Measurements from ENCODE around the gene BTBD9. TPM values are rescaled to one million over a fixed set of nuclear protein-coding genes. Genes with fewer than 3 reads are reported as not detected.

BTBD9 gene
- total RNA-seq, 1 donor from 2014 or later, result 10.3 TPM

DNA sequence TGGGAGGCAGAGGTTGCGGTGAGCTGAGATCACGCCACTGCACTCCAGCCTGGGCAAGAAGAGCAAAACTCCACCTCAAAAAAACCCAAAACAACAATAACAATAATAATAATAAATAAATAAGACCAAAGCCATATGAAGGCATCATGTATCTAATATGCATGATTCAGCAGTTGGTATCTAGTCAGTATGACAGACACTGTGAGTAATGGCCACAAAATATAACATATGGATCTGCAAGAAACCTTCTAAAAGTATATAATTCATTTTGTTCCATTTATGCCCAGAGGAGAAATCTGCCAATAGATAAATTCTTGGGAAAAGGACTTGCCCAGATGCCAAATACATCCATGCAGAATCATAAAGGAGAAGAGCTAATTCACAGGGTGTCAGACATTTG is 252.3 kb downstream of the BTBD9 start:
- no peaks in the 10 kb centered on the region for H3K79me2 ChIP-seq (ENCODE audit: insufficient read depth, low read length)
- no peaks in the 10 kb centered on the region for H3K9me3 Mint-ChIP-seq (ENCODE audit: unreplicated experiment)
- peaks cover 14% of the 10 kb centered on the region for H3K4me1 Mint-ChIP-seq (ENCODE audit: low read depth, unreplicated experiment)
- H3K27ac ChIP-seq (ENCODE audit: low read depth, low read length), result no peak overlapping the region
- H3K36me3 ChIP-seq (ENCODE audit: insufficient read depth, low read length), result no peaks in the 10 kb centered on the region
- no peaks in the 10 kb centered on the region for H3K36me3 Mint-ChIP-seq (ENCODE audit: low read depth, unreplicated experiment)
- no peak overlapping the region for H3K4me3 ChIP-seq (ENCODE audit: insufficient read depth, low read depth, low read length)
- DNase-seq (ENCODE audit: low read depth) (no peak), FAIRE-seq (no peak)
- no peak overlapping the region for H3K4me2 ChIP-seq (ENCODE audit: low read length)
- no peak overlapping the region for H3K27ac Mint-ChIP-seq (ENCODE audit: unreplicated experiment)
- TF ChIP-seq, protein P1, sequence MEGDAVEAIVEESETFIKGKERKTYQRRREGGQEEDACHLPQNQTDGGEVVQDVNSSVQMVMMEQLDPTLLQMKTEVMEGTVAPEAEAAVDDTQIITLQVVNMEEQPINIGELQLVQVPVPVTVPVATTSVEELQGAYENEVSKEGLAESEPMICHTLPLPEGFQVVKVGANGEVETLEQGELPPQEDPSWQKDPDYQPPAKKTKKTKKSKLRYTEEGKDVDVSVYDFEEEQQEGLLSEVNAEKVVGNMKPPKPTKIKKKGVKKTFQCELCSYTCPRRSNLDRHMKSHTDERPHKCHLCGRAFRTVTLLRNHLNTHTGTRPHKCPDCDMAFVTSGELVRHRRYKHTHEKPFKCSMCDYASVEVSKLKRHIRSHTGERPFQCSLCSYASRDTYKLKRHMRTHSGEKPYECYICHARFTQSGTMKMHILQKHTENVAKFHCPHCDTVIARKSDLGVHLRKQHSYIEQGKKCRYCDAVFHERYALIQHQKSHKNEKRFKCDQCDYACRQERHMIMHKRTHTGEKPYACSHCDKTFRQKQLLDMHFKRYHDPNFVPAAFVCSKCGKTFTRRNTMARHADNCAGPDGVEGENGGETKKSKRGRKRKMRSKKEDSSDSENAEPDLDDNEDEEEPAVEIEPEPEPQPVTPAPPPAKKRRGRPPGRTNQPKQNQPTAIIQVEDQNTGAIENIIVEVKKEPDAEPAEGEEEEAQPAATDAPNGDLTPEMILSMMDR (IDR thresholded peaks at IDR 0.05; ENCODE audit: insufficient read depth, low read depth, low read length), result no peak
- TF ChIP-seq EZH2 (IDR thresholded peaks at IDR 0.05; ENCODE audit: insufficient read depth, low read length), result no peak
- no peaks in the 10 kb centered on the region for H3K27me3 ChIP-seq (ENCODE audit: insufficient read depth, low read length)
- H2AFZ ChIP-seq (ENCODE audit: low read depth, low read length), result no peak overlapping the region
- no peak overlapping the region for H3K4me3 Mint-ChIP-seq (ENCODE audit: unreplicated experiment)
- no peaks in the 10 kb centered on the region for H3K9me3 ChIP-seq (ENCODE audit: insufficient read depth, low read depth, low read length)
- H4K20me1 ChIP-seq (ENCODE audit: insufficient read depth, low read length), result no peaks in the 10 kb centered on the region
- no peak overlapping the region for H3K9ac ChIP-seq (ENCODE audit: low read length)
- H3K27me3 Mint-ChIP-seq (ENCODE audit: low read depth, unreplicated experiment), result no peaks in the 10 kb centered on the region
- peaks cover 4% of the 10 kb centered on the region for H3K4me1 ChIP-seq (ENCODE audit: insufficient read depth, low read length)

DNA sequence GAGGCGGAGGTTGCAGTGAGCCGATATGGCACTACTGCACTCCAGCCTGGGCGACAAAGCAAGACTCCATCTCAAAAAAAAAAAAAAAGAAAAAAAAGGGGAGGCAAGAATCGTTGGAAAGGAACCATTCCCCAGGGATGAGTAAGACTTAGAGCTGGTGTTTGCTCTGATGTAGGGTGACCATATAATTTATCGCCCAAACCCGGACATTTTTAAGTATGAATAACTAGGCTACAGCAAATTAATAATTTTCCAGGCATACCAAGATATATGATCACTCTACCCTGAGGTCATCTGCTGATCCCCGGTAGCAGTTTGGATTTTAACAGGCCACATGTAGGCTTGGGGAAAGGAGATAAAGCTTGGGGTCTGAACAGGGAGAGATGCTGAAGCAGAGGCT is 260.9 kb downstream of the BTBD9 start:
- Mint-ChIP-seq H3K4me1 (ENCODE audit: low read depth, unreplicated experiment) (peaks cover 12% of the 10 kb centered on the region), H3K36me3 (ENCODE audit: low read depth, unreplicated experiment) (no peaks in the 10 kb centered on the region), H3K27ac (ENCODE audit: unreplicated experiment) (no peak overlapping the region), H3K4me3 (ENCODE audit: unreplicated experiment) (no peak overlapping the region), H3K27me3 (ENCODE audit: low read depth, unreplicated experiment) (no peaks in the 10 kb centered on the region), H3K9me3 (ENCODE audit: unreplicated experiment) (no peaks in the 10 kb centered on the region)
- Histone ChIP-seq H3K36me3 (ENCODE audit: insufficient read depth, low read length) (no peaks in the 10 kb centered on the region), H3K9ac (ENCODE audit: low read length) (no peak overlapping the region), H4K20me1 (ENCODE audit: insufficient read depth, low read length) (no peaks in the 10 kb centered on the region), H3K4me3 (ENCODE audit: insufficient read depth, low read depth, low read length) (no peak overlapping the region), H3K27ac (ENCODE audit: low read depth, low read length) (no peak overlapping the region), H3K4me1 (ENCODE audit: insufficient read depth, low read length) (no peaks in the 10 kb centered on the region), H3K79me2 (ENCODE audit: insufficient read depth, low read length) (no peaks in the 10 kb centered on the region), H2AFZ (ENCODE audit: low read depth, low read length) (no peak overlapping the region), H3K4me2 (ENCODE audit: low read length) (no peak overlapping the region), H3K9me3 (ENCODE audit: insufficient read depth, low read depth, low read length) (no peaks in the 10 kb centered on the region), H3K27me3 (ENCODE audit: insufficient read depth, low read length) (no peaks in the 10 kb centered on the region)
- TF ChIP-seq, protein P1 (IDR thresholded peaks at IDR 0.05; ENCODE audit: insufficient read depth, low read depth, low read length), result no peak
- TF ChIP-seq EZH2 (IDR thresholded peaks at IDR 0.05; ENCODE audit: insufficient read depth, low read length), result no peak
- no peak for FAIRE-seq
- DNase-seq (ENCODE audit: low read depth), result peak; percentile 48

DNA sequence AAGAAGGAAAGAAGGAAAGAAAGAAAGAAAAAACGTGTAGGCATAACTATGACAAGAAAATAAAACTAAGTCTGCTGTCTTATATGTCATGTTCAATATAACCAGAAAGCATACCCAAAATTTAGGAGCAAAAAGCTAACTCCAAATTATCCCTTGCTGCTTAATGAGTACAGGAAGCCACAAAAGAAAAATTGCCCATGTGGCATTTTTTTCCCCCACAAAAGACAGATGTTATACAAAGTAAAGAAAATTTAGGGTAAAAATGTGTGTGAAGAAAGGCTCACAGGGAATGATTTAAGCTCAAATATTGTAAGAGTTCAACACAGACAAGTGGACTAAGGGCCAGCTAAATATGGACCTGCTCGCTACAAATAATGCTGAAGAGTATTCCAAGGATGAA is 263.8 kb downstream of the BTBD9 start:
- Histone ChIP-seq H3K4me2 (ENCODE audit: low read length) (no peak overlapping the region), H4K20me1 (ENCODE audit: insufficient read depth, low read length) (no peaks in the 10 kb centered on the region), H3K4me1 (ENCODE audit: insufficient read depth, low read length) (no peaks in the 10 kb centered on the region), H3K27ac (ENCODE audit: low read depth, low read length) (no peak overlapping the region), H3K27me3 (ENCODE audit: insufficient read depth, low read length) (no peaks in the 10 kb centered on the region), H3K9ac (ENCODE audit: low read length) (no peak overlapping the region), H3K9me3 (ENCODE audit: insufficient read depth, low read depth, low read length) (no peaks in the 10 kb centered on the region), H3K36me3 (ENCODE audit: insufficient read depth, low read length) (no peaks in the 10 kb centered on the region), H2AFZ (ENCODE audit: low read depth, low read length) (no peak overlapping the region), H3K4me3 (ENCODE audit: insufficient read depth, low read depth, low read length) (no peak overlapping the region), H3K79me2 (ENCODE audit: insufficient read depth, low read length) (no peaks in the 10 kb centered on the region)
- H3K36me3 Mint-ChIP-seq (ENCODE audit: low read depth, unreplicated experiment), result no peaks in the 10 kb centered on the region
- TF ChIP-seq, protein P1 (IDR thresholded peaks at IDR 0.05; ENCODE audit: insufficient read depth, low read depth, low read length), result no peak
- no peak for TF ChIP-seq EZH2 (IDR thresholded peaks at IDR 0.05; ENCODE audit: insufficient read depth, low read length)
- H3K27me3 Mint-ChIP-seq (ENCODE audit: low read depth, unreplicated experiment), result no peaks in the 10 kb centered on the region
- no peak for DNase-seq (ENCODE audit: low read depth)
- FAIRE-seq, result no peak
- no peaks in the 10 kb centered on the region for H3K9me3 Mint-ChIP-seq (ENCODE audit: unreplicated experiment)
- H3K4me3 Mint-ChIP-seq (ENCODE audit: unreplicated experiment), result no peak overlapping the region
- no peak overlapping the region for H3K27ac Mint-ChIP-seq (ENCODE audit: unreplicated experiment)
- peaks cover 15% of the 10 kb centered on the region for H3K4me1 Mint-ChIP-seq (ENCODE audit: low read depth, unreplicated experiment)
